ENCODE results near the gene OR6C6.

- TF ChIP-seq CTCF (IDR thresholded peaks at IDR 0.05; ENCODE audit: insufficient read depth, low read length) (no peak), SPI1 (IDR thresholded peaks at IDR 0.05; ENCODE audit: borderline replicate concordance, low read depth) (no peak)
These were observed 23.8 kb upstream of the OR6C6 start for GRCh38 chr12:55320201-55320600.
